HG03025 (cell line): ENCODE measurements around the gene SLC12A7.

Source experiments
- ATAC-seq: cut with Tn5 transposase; IDR thresholded peaks from one replicate; pipeline ENCODE4 v1.9.1; 2021; ENCODE audit warnings: mild to moderate bottlenecking, moderate library complexity; ENCODE audit not compliant: unreplicated experiment, low FRiP score

SLC12A7 gene

GRCh38 chr5:1012313-1012841 lies 99.5 kb downstream of the SLC12A7 start:
- ATAC-seq: no peak

GRCh38 chr5:1011741-1012312 lies 100.0 kb downstream of the SLC12A7 start:
- ATAC-seq: no peak

- no peak for ATAC-seq
These were observed 100.6 kb downstream of the SLC12A7 start for GRCh38 chr5:1011226-1011631.

GRCh38 chr5:1010641-1011046 lies 101.2 kb downstream of the SLC12A7 start:
- ATAC-seq: no peak

GRCh38 chr5:1010181-1010510 lies 101.7 kb downstream of the SLC12A7 start:
- ATAC-seq: no peak

- no peak for ATAC-seq
These were observed 102.3 kb downstream of the SLC12A7 start for GRCh38 chr5:1009359-1010180.

- ATAC-seq: no peak
These were observed 103.2 kb downstream of the SLC12A7 start, which contains the start of gene NKD2 for GRCh38 chr5:1008451-1009358. TSS of gene NKD2 (plus strand) at chr5:1008802. CDS start at chr5:1009058, 256 bp downstream.

- ATAC-seq: no peak
These were observed 104.0 kb downstream of the SLC12A7 start for GRCh38 chr5:1007681-1008450.

GRCh38 chr5:1007221-1007680 lies 104.6 kb downstream of the SLC12A7 start:
- ATAC-seq: no peak

GRCh38 chr5:1006656-1007071 lies 105.2 kb downstream of the SLC12A7 start:
- no peak for ATAC-seq

GRCh38 chr5:1005904-1006655 lies 105.8 kb downstream of the SLC12A7 start:
- no peak for ATAC-seq

- no peak for ATAC-seq
These were observed 106.5 kb downstream of the SLC12A7 start for GRCh38 chr5:1005249-1005851.

GRCh38 chr5:1004461-1005248 lies 107.2 kb downstream of the SLC12A7 start:
- ATAC-seq: no peak

GRCh38 chr5:1003296-1003937 lies 108.4 kb downstream of the SLC12A7 start:
- ATAC-seq: no peak

- ATAC-seq: no peak
These were observed 109.0 kb downstream of the SLC12A7 start for GRCh38 chr5:1002836-1003235.

- no peak for ATAC-seq
These were observed 109.7 kb downstream of the SLC12A7 start for GRCh38 chr5:1002271-1002546.

GRCh38 chr5:1001406-1002270 lies 110.2 kb downstream of the SLC12A7 start:
- ATAC-seq: no peak
